ENCODE measurements around the gene CPEB3. TPM values are rescaled to one million over a fixed set of nuclear protein-coding genes. Genes with fewer than 3 reads are reported as not detected.

The CPEB3 gene
- total RNA-seq, 2 experiments from 2014 or later = 0.66 to 3.2 TPM

DNA sequence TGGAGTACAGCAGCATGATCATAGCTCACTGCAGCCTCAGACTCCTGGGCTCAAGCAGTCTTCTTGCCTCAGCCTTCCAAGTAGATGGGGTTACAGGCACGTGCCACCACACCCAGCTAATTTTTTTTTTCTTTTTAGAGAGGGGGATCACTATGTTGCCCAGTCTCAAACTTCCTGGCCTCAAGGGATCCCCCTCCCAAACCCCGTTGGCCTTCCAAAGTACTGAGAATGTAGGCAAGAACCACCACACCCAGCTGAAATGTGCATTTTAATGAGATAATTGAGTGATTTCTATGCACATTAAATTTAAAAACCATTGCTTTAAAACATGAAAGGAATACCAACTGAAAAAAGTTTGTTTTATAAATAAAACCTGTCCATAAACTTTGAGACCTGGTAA lies 25.7 kb upstream of the CPEB3 start:
- Histone ChIP-seq H4K20me1 (ENCODE audit: insufficient read depth, low read length) (0 out of 2 replicates have a peak, but pooled peaks cover 4% of the 10 kb centered on the region), H3K36me3 (ENCODE audit: insufficient read depth, low read length) (peaks cover 67% of the 10 kb centered on the region), H3K27ac (ENCODE audit: low read depth, low read length, poor library complexity, severe bottlenecking) (no peak overlapping the region), H3K9me2 (ENCODE audit: insufficient read depth, low read length) (no peaks in the 10 kb centered on the region), H3K9me3 (ENCODE audit: low read length) (no peaks in the 10 kb centered on the region), H3K79me2 (ENCODE audit: insufficient read depth, low read depth, low read length) (0 out of 2 replicates have a peak, but pooled peaks cover 6% of the 10 kb centered on the region), H3K4me1 (ENCODE audit: insufficient read depth, low read length, poor library complexity, severe bottlenecking) (no peaks in the 10 kb centered on the region), H3K4me2 (ENCODE audit: low read length) (no peak overlapping the region), H3K4me3 (ENCODE audit: low read depth, low read length, poor library complexity, severe bottlenecking) (no peak overlapping the region), H2AFZ (ENCODE audit: low read length) (no peak overlapping the region)
- no TSS peak for BruUV-seq (replicated peaks)
- intact Hi-C loops (cut with micrococcal nuclease; ENCODE audit: unreplicated experiment) = no loop called here
- CTCF ChIA-PET (ENCODE audit: unreplicated experiment) = no interaction called here
- no peak for DNase-seq (ENCODE audit: low spot score)
- POLR2A ChIA-PET = no interaction called here
- TF ChIP-seq EZH2phosphoT487 (IDR thresholded peaks at IDR 0.05; ENCODE audit: borderline replicate concordance, low read depth, low read length) = no peak
- TF ChIP-seq, protein P1, sequence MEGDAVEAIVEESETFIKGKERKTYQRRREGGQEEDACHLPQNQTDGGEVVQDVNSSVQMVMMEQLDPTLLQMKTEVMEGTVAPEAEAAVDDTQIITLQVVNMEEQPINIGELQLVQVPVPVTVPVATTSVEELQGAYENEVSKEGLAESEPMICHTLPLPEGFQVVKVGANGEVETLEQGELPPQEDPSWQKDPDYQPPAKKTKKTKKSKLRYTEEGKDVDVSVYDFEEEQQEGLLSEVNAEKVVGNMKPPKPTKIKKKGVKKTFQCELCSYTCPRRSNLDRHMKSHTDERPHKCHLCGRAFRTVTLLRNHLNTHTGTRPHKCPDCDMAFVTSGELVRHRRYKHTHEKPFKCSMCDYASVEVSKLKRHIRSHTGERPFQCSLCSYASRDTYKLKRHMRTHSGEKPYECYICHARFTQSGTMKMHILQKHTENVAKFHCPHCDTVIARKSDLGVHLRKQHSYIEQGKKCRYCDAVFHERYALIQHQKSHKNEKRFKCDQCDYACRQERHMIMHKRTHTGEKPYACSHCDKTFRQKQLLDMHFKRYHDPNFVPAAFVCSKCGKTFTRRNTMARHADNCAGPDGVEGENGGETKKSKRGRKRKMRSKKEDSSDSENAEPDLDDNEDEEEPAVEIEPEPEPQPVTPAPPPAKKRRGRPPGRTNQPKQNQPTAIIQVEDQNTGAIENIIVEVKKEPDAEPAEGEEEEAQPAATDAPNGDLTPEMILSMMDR (conservative IDR thresholded peaks at IDR 0.05; ENCODE audit: low read length) = no peak

DNA sequence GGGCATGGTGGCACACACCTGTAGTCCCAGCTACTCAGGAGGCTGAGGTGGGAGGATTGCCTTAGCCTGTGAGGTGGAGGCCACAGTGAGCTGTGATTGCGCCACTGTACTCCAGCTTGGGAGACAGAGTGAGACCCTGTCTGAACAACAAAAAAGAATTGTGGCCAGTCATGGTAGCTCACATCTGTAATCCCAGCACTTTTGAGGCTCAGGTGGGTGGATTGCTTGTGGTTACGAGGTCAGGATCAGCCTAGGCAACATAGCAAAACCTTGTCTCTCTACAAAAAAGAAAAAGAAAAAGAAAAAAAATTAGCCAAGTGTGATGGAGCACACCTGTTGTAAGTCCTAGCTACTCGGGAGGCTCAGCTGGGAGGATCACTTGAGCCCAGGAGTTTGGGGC lies 22.9 kb upstream of the CPEB3 start:
- TF ChIP-seq, protein P1 (conservative IDR thresholded peaks at IDR 0.05; ENCODE audit: low read length) = no peak
- no peak for TF ChIP-seq EZH2phosphoT487 (IDR thresholded peaks at IDR 0.05; ENCODE audit: borderline replicate concordance, low read depth, low read length)
- no peak overlapping the region for H2AFZ ChIP-seq (ENCODE audit: low read length)
- no peaks in the 10 kb centered on the region for H3K9me2 ChIP-seq (ENCODE audit: insufficient read depth, low read length)
- no peaks in the 10 kb centered on the region for H3K4me1 ChIP-seq (ENCODE audit: insufficient read depth, low read length, poor library complexity, severe bottlenecking)
- intact Hi-C loops (cut with micrococcal nuclease; ENCODE audit: unreplicated experiment) = no loop called here
- no peaks in the 10 kb centered on the region for H3K9me3 ChIP-seq (ENCODE audit: low read length)
- peaks cover 21% of the 10 kb centered on the region; the same call in 1 of the 2 replicates for H3K79me2 ChIP-seq (ENCODE audit: insufficient read depth, low read depth, low read length)
- H3K4me2 ChIP-seq (ENCODE audit: low read length) = no peak overlapping the region
- DNase-seq (ENCODE audit: low spot score) = no peak
- ChIA-PET POLR2A (interaction anchor here (0.5 to 1.1 kb wide), 2 partner anchors 9 to 238 kb away, joined by 3 to 4 read pairs; no protein-coding TSS in a partner anchor), CTCF (ENCODE audit: unreplicated experiment) (no interaction called here)
- H4K20me1 ChIP-seq (ENCODE audit: insufficient read depth, low read length) = 0 out of 2 replicates have a peak, but pooled peaks cover 4% of the 10 kb centered on the region
- H3K4me3 ChIP-seq (ENCODE audit: low read depth, low read length, poor library complexity, severe bottlenecking) = no peak overlapping the region
- H3K27ac ChIP-seq (ENCODE audit: low read depth, low read length, poor library complexity, severe bottlenecking) = no peak overlapping the region
- peaks cover 65% of the 10 kb centered on the region for H3K36me3 ChIP-seq (ENCODE audit: insufficient read depth, low read length)
- no TSS peak for BruUV-seq (replicated peaks)

DNA sequence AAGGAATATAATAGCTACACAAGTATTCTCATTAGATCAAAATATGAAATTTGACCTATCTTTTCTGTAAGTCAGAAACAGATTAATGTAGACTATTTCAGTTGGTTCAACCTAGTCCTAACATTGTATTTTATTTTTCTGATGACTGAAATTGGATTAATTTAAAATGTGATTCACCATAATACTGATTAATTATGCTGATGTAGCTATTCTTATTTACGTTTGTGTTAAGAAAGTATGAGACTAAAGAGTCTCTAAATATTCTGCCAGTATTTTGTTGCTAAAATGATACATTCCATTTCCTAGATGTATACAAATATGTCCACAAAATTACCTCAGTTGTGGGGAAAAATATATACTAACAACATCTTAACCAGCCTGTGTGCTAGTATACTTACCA lies 18.4 kb upstream of the CPEB3 start:
- ChIA-PET POLR2A (interaction anchor here (0.6 to 1.2 kb wide), 3 partner anchors 10 to 18 kb away, joined by 3 to 4 read pairs (median 3); partner anchors contain the start of genes CPEB3 and MARCHF5), CTCF (ENCODE audit: unreplicated experiment) (no interaction called here)

More for the DNA sequence above, 18.4 kb upstream of the CPEB3 start:
- peaks cover under 1% of the 10 kb centered on the region; the same call in 1 of the 2 replicates for H4K20me1 ChIP-seq (ENCODE audit: insufficient read depth, low read length)
- no peaks in the 10 kb centered on the region for H3K9me3 ChIP-seq (ENCODE audit: low read length)
- H3K4me3 ChIP-seq (ENCODE audit: low read depth, low read length, poor library complexity, severe bottlenecking) = no peak overlapping the region
- TF ChIP-seq EZH2phosphoT487 (IDR thresholded peaks at IDR 0.05; ENCODE audit: borderline replicate concordance, low read depth, low read length) = no peak
- TF ChIP-seq, protein P1 (conservative IDR thresholded peaks at IDR 0.05; ENCODE audit: low read length) = no peak
- H3K79me2 ChIP-seq (ENCODE audit: insufficient read depth, low read depth, low read length) = peaks cover 42% of the 10 kb centered on the region
- H3K9me2 ChIP-seq (ENCODE audit: insufficient read depth, low read length) = no peaks in the 10 kb centered on the region
- no peak overlapping the region for H2AFZ ChIP-seq (ENCODE audit: low read length)
- no peak overlapping the region for H3K4me2 ChIP-seq (ENCODE audit: low read length)
- no peak for DNase-seq (ENCODE audit: low spot score)
- no peak overlapping the region for H3K27ac ChIP-seq (ENCODE audit: low read depth, low read length, poor library complexity, severe bottlenecking)
- H3K36me3 ChIP-seq (ENCODE audit: insufficient read depth, low read length) = peaks cover 38% of the 10 kb centered on the region
- H3K4me1 ChIP-seq (ENCODE audit: insufficient read depth, low read length, poor library complexity, severe bottlenecking) = no peaks in the 10 kb centered on the region
- intact Hi-C loops (cut with micrococcal nuclease; ENCODE audit: unreplicated experiment) = no loop called here
- BruUV-seq (replicated peaks) = no TSS peak
